GM21529 (cell line): ENCODE measurements around the gene GOLGA6L9.
"Not testable (repeated sequence)": the region's sequence is repeated elsewhere in the genome, so short reads cannot be mapped to it uniquely, and the experiment has no call there.

Source experiments
- ATAC-seq: cut with Tn5 transposase; IDR thresholded peaks from one replicate; pipeline ENCODE4 v1.9.1; 2021; ENCODE audit not compliant: unreplicated experiment

Gene GOLGA6L9, protein sequence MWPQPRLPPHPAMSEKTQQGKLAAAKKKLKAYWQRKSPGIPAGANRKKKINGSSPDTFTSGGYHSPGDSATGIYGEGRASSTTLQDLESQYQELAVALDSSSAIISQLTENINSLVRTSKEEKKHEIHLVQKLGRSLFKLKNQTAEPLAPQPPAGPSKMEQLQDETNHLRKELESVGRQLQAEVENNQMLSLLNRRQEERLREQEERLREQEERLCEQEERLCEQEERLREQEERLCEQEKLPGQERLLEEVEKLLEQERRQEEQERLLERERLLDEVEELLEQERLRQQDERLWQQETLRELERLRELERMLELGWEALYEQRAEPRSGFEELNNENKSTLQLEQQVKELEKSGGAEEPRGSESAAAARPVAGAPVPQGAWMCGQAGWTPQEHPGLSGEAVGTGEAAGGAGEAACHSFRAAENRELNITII

DNA sequence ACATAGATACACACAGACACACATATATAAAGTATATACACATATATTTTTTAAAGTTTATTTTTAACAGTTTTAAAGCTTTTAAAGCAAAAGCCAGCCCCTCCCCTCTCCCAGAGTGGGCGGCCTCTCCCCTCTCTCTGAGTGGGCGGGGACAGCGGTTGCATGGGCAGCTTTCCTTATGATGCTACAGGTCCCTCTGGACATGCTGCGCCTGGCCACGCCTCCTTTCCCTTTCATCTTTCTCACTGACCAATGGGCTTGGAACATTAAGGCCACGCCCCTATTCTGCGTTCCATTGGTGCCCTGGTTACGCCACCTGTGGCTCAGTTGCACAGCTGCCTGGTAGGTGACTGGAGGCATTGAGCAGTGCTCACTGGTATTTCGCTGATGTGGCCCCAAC is at the start of gene GOLGA6L9:
TSS of gene GOLGA6L9 (plus strand) at position 124 of the 400 bp plus-strand sequence. CDS start at position 388, 264 bp downstream.
- ATAC-seq, result not testable (repeated sequence)

DNA sequence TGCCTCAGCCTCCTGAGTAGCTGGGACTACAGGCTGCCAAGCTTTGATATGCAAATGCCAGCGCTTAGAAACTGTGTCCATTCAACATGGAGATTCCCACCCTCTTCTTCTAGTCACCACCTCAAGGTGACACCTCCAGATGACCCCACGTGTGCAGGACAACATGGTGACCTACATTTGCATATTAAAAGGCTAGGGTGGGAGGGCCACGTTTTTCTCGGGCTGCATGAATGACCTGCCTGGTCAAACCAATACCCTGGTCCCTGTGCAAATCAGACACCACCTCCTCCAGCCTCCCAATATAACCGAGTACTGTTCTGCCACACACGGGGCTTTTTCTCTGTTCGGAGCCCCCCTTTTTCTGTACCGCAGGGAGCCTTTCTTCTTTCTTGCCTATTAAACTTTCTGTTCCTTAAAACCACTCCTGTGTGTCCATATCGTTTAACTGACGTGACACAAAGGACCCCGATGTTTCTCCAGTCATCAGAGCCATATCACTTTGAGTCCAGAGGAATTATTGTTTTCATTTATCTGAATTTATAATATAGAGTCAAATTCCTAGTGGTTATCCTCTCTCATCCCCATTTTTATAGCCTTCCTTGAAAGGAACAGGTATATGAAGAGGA is 48.2 kb upstream of the GOLGA6L9 start:
- not testable (repeated sequence) for ATAC-seq

DNA sequence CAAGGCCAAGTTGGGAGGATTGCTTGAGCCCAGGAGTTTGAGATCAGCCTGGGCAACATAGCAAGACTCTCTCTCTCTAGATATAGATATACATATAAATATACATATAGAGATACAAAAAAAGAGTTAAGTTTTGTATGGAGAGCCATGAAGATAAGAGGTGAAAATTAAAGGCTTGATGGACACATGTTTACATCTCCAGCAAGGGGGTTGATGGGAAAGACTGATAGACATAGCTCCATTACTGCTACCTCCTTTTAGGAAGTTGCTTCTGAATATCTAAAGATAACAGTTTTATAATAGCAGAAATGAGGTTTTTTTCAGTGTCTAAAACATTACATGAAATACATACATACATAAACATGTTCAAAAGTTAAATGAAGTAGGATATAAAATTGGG is 42.4 kb upstream of the GOLGA6L9 start:
- ATAC-seq, result not testable (repeated sequence)

DNA sequence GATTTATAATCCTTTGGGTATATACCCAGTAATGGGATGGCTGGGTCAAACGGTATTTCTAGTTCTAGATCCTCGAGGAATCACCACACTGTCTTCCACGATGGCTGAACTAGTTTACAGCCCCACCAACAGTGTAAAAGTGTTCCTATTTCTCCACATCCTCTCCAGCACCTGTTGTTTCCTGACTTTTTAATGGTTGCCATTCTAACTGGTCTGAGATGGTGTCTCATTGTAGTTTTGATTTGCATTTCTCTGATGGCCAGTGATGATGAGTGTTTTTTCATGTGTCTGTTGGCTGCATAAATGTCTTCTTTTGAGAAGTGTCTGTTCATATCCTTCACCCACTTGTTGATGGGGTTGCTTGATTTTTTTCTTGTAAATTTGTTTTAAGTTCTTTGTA is 39.5 kb upstream of the GOLGA6L9 start:
- ATAC-seq, result not testable (repeated sequence)

DNA sequence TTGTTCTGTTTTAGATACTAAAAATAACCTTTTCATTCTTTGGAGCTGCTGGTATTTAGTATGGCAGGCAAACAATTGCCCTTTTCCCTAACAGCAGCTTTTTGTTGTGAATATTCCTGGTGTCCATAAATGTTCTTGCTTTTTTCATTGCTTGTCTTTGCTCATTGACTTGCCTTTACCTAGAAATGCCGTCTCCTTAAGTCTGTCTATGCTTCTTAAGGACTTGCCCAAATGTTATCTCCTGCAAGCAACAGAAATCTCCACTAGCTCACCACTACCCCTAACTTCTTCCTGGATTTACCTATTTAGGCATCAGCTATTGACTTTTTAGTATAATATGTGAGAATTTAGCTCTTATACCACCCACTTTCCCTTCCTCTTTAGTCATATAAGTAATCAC is 37.5 kb upstream of the GOLGA6L9 start:
- not testable (repeated sequence) for ATAC-seq

DNA sequence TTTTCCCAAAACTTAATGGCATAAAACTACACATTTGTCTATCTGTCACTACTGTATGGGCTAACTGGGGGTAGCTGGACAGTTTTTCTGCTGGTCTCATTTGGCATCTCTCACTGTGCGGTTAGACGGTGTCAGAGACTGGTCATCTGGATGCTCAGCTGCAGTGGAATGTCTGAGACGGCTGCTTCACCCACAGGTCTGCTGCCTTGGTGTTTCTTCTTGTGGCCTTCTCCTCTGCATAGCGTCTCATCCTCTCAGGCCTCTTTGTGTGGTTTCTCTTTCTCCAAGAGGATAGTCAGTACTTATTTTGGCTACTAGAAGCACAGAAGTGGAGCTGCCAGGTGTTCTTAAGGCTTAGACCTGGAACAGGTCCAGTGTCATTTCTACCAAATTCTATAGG is 35.9 kb upstream of the GOLGA6L9 start:
- no peak for ATAC-seq

DNA sequence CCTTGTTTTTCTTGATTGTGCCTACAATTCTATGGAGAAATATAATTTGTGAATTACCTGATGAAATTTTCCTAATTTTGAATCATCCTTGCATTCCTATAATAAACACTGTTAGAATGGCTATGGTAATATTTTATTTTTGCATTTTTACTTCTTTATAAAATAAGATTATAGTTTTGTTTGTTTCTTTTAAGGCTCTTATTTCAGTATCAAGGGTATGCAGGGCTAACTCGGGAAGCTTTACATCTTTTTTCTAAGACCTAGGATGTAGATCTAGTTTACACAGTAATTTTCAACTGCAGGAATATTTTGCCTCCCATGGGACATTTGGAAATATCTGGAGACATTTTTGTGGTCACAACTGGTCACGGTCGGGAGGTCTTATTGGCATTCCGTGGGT is 33.8 kb upstream of the GOLGA6L9 start:
- not testable (repeated sequence) for ATAC-seq

DNA sequence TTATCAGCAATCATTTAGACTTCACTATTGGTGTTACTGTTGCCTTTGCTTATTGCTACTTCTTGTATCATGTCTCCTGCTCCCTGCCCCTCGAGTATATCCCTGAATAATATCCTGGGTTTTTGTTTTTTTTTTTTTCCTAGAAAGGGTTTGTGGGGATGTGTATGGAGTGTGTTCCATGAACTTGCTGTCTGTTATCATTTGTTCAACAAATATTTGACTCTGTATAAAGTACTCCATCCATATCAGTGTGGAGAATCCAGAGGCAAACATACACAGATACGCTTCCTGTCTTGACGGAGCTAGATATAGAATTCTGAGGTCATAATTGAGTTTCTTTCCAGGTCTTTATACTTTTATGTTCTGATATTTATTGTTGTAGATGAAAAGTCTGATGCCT is 31.8 kb upstream of the GOLGA6L9 start:
- no peak for ATAC-seq

DNA sequence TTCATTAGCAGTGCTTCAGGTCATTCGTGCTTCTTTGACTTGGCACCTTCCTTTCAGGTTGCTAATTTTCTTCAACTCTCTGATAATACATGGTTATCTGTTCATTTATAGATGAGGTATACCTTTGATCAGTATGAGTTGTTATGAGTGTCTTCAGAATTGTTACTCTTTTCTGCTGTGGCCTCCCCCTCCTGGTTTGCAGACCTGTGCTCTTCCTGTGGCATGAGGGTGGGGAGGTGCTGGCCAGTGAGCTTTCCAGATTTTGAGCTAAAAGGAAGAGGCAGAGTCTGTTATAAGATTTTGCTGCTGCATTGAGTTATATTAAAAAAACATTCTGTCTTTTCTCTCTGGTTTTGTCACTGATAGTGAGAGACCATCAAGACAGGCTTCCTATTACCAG is 30.8 kb upstream of the GOLGA6L9 start:
- no peak for ATAC-seq

DNA sequence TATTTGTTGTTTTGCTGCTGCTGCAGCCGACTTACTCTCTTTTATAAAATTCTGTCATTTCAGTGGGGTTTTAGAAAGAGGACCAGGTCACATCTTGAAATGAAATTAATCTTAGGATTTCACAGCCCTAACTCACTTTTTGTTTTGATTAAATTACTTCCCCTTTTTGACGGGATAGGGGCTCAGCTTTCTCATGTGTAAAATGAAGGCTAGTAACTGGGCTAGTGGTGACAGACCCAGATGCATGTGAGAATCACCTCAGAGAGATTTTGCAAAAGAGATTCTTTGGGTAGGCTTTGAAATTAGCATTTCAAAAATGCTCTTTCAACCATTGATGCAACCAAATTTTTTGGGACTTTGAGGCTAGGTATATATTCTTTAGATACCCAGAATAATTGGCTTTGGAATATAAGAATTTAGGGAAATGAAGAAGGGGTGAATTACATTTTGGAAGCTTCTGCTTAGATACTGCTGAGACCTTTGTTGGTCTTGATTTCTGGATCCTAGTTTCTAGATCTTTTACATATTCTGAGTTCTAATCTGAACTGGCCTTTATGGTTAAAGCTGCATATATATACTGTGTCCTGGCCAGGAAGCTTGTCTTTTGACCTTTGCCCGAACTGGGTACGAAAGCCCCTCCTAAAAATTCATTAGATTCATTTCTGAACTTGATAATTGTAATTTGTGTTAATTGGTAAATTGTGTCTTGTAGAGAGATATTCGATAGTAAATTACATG is 30.1 kb upstream of the GOLGA6L9 start:
- not testable (repeated sequence) for ATAC-seq

DNA sequence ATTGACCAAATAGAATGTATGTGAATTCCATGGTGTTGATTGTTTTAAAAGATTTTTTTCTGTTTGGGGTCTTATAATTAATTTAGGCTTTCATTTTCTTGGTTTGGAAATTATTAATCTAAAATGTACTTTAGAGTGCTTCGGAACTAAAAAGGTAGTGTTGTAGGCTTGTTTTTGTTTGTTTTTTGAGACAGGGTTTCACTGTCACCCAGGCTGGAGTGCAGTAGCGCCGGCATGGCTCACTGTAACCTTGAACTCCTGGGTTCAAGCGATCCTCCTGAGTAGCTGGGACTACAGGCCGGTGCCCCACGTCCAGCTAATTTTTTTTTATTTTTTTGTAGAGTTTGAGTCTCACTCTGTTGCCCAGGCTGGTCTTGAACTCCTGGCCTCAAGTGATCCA is 27.7 kb upstream of the GOLGA6L9 start:
- ATAC-seq, result not testable (repeated sequence)

DNA sequence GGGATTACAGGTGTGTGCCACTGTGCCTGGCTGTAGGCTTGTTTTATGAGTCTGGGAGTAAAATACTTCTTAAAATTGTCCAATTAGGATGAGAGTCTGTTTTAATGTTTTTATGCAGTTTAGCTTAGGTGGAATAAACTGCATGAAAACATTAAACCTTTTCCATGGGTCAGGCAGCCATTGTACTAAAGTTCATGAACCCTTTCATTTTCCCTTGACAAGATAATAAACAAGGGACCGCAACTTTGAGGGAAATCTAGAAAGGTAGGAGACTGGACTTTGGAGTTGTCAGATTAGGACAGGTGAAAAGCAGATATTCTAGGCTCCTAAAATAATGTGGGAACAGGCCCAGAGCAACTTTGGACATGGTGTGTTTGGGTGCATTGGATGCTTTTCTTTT is 27.3 kb upstream of the GOLGA6L9 start:
- not testable (repeated sequence) for ATAC-seq

DNA sequence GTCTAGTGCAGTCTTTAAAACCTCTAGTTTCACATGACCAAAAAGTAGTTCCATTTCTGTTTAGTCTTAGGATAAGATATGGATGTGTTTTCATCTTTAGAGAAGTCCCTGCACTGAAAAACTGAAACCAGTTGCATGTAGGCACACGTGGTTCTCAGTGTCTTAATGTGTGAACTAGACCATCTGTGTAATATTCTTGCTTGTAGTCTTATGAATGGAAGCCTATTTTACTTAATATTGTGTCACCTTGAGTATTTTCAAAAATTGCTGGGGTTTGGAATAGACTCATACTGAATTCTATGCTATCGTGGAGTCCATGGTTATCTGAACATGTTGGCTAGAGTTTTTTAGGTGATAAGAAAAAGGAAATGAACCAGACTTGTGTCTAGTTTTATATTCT is 23.4 kb upstream of the GOLGA6L9 start:
- ATAC-seq, result not testable (repeated sequence)

DNA sequence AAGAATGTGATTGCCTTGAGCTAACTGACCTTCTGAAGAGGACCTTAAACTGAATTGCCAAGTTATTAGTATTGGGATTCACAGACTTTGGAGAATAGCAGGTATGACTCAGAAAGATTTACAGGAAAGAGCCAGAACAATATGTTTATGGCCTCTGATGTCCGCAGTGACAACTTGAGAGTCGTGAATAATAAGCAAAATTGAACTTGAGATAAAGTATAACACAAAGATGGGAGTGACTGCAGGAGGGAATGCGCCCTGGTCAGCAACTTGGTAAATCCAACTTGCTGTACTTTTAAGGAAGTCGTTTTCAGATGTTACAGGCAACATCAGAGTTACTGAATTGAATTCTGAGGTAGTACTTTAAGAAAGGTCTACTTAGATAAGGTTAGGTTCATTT is 19.3 kb upstream of the GOLGA6L9 start:
- not testable (repeated sequence) for ATAC-seq

DNA sequence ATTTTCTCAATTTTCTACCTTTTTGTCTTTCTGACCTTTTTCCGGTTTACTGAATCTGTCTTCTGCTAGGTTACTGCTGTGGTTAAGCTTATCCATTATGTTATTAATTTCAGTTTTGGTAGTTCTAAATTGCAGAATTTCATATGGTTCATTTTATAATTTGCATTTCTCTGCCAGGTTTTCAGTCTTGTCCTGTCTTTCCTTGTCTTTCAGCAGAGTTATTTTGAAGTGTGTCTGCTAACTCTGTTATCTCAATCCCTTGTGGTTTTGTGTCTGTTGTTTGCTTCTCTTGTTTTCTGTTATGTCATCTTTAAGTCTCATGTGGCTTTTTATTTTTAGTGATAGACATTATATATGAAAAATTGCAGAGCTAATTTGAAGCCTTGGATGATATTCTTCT is 18.0 kb upstream of the GOLGA6L9 start:
- ATAC-seq, result not testable (repeated sequence)

DNA sequence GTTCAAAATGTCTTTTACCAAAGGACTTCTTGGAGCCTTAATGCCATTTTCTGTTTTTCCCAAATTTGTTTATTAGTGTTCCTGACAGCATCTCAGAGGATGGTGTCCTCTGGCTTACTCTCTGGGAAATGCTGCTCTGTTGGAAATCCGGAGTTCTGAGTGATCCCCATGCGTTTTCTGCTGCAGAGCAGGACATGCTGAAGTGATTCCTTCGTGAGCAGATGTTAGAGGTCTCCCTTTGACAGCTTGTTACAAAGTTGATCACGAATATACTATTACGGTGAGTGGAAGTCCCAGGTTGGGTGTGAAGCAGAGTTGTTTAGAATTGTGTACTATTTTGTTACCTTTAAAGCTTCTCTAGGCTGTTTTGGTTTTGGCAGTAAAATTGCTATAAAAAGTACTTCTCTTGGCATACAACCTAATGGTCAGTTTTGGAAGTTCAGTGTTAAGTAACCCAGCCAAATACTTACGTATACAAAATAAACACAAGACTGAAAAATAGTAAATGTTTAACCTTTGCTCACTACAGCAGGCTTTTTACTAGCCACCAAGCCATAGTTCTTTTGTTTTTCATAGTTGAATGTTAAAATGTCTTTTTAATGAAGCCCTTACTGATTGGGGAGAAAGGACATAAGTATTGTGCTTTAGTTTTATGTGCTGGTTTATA is 15.0 kb upstream of the GOLGA6L9 start:
- not testable (repeated sequence) for ATAC-seq

DNA sequence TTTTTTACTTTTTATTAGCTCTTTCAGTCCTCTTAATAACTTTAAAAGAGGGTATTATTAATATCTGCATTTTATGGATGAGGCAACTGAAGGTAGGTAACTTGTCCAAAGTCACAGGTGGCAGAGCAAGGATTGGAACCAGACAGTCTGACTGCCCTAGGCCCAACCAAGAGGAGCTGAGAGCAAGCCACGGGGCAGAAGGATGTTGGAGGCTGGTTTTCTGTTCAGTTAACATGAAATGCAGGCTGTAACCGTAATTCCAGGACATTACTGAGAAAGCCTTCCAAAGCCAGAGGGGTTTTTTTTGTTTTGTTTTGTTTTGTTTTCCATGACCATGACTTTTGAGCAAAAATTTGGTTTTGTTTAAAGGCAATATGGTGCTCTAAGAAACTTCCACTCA is 9.1 kb upstream of the GOLGA6L9 start:
- ATAC-seq, result not testable (repeated sequence)

DNA sequence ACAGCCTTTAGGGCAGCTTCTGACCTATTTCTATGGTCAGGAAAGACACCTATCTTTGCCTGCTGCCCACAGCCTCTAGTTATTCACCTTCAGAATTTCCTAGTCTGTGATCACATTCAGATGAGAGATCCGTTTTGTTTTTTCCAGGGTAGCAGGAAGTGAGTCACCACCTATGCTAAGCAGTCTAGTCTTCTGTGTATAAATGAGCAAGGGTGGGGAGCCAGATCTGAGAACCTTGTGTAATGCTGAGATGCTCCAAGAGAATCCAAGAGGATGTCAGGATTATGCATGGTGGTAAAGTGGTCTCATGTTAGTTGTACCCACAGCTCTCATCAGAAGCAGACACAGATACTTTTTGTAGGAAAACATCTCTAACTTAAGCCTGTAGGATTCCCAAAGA is 8.7 kb upstream of the GOLGA6L9 start:
- ATAC-seq, result not testable (repeated sequence)

DNA sequence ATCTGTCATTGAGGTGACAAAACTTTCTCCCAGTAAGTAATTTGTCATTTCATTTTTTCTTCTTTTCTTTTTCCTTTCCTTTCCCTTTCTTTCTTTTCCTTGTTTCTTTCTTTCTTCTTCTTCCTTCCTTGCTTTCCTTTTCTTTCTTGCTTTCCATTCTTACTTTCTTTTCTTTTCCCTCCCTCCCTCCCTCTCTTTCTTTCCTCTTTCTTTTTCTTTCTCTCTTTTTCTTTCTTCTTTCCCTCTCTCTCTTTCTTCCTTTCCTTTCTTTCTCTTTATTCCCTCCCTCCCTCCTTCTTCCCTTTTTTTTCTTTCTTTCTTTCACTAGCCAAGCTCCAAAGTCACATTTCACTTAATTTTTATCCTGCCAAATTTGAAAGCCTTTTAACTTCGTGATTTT is 2.5 kb upstream of the GOLGA6L9 start:
- not testable (repeated sequence) for ATAC-seq

DNA sequence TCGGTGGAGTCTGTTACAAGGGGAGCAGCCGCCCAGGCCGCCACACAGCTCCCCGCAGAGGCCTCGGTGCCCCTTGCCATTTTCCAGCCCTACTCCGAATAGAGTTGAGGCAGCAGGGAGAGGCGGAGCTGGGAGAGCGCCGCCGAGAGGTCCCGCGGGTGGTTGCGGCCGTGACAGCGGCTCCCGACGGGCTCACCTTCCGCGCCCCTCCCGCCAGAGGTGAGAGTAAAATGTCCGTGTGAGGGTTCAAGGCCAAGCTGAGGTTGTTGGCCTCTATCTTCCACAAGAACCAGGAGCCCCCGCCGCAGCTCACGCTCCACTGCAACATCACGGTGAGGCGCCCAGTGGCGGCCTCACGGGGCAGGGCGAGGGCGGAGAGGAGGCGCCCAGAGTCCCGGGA is 15.8 kb downstream of the GOLGA6L9 start:
- ATAC-seq, result not testable (repeated sequence)

DNA sequence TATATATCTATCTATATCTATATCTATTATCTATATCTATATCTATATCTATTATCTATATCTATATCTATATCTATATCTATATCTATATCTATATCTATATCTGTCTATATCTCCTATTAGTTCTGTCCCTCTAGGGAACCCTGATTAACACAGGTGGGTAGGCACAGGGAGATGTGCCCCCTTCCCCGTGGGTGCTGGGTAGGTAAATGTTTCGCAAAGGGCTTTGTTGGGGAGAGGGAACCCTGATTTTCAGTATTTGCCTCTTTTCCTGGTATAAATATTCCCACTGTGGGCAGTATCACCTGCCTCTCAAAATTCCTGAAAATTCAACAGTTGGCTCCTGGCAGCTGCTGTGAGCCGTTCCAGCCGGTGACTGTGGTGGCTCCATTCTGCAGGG is 27.7 kb downstream of the GOLGA6L9 start:
- not testable (repeated sequence) for ATAC-seq
